Activated CD4-positive, alpha-beta T cell treated with anti-CD3 and anti-CD28 coated beads for 48 hours (primary cell): ENCODE data around the gene ESD.
A peak's percentile ranks its signal among the peaks of the same experiment; 100 is the strongest.

ENCODE experiments used
- DNase-seq: peaks from one replicate; pipeline ENCODE4 v3.0.0-alpha.2; 2020

The ESD gene

GRCh38 chr13:46743191-46743590, 53.8 kb downstream of the ESD start:
- no peak for DNase-seq

- no peak for DNase-seq
Observed at GRCh38 chr13:46739447-46740098, 57.4 kb downstream of the ESD start.

GRCh38 chr13:46738766-46739165, 58.2 kb downstream of the ESD start:
- no peak for DNase-seq

GRCh38 chr13:46738055-46738454, 58.9 kb downstream of the ESD start:
- no peak for DNase-seq

GRCh38 chr13:46736541-46737310, 60.2 kb downstream of the ESD start:
- DNase-seq = no peak

GRCh38 chr13:46735425-46735824, 61.5 kb downstream of the ESD start:
- no peak for DNase-seq

GRCh38 chr13:46731535-46731934, 65.4 kb downstream of the ESD start:
- no peak for DNase-seq

GRCh38 chr13:46728777-46729176, 68.2 kb downstream of the ESD start:
- DNase-seq = peak; percentile 43

GRCh38 chr13:46726347-46726746, 70.6 kb downstream of the ESD start:
- DNase-seq = no peak
